HG03571 (cell line): Measurements from ENCODE around the gene MCEMP1.

Experiments
- ATAC-seq: cut with Tn5 transposase; IDR thresholded peaks from one replicate; pipeline ENCODE4 v1.9.1; 2021; ENCODE audit not compliant: unreplicated experiment

The MCEMP1 gene

DNA sequence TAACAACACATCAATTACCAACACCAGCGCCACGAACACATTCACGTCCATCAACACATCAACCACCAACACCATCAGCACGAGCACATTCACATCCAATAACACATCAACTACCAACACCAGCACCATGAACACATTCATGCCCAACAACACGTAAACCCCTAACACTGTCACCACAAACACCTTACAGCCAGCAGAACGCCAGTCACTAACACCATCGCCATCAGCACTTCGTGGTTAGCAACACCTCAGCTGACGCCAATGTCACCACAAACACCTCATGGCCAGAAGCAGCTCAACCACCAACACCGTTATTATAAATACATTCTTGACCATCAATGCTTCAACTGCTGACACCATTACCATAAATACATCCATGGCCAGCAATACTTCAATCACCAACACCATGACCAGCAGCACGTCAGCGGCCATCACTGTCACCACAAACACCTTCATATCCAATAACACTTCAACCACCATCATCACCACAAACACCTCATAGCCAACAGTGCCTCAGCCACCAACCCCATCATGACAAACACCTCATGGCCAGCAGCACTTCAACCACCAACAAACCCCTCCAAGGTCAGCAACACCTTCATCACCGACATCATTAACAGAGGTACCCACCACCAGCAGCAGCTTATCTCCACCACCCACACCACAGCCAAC lies 15.7 kb downstream of the MCEMP1 start:
- no peak for ATAC-seq

GRCh38 chr19:7694499-7694898 lies 17.6 kb downstream of the MCEMP1 start:
- ATAC-seq = no peak

GRCh38 chr19:7697721-7698287 lies 20.9 kb downstream of the MCEMP1 start:
- no peak for ATAC-seq

GRCh38 chr19:7698583-7698982 lies 21.7 kb downstream of the MCEMP1 start:
- ATAC-seq = no peak

GRCh38 chr19:7699003-7699402 lies 22.1 kb downstream of the MCEMP1 start:
- ATAC-seq = no peak

DNA sequence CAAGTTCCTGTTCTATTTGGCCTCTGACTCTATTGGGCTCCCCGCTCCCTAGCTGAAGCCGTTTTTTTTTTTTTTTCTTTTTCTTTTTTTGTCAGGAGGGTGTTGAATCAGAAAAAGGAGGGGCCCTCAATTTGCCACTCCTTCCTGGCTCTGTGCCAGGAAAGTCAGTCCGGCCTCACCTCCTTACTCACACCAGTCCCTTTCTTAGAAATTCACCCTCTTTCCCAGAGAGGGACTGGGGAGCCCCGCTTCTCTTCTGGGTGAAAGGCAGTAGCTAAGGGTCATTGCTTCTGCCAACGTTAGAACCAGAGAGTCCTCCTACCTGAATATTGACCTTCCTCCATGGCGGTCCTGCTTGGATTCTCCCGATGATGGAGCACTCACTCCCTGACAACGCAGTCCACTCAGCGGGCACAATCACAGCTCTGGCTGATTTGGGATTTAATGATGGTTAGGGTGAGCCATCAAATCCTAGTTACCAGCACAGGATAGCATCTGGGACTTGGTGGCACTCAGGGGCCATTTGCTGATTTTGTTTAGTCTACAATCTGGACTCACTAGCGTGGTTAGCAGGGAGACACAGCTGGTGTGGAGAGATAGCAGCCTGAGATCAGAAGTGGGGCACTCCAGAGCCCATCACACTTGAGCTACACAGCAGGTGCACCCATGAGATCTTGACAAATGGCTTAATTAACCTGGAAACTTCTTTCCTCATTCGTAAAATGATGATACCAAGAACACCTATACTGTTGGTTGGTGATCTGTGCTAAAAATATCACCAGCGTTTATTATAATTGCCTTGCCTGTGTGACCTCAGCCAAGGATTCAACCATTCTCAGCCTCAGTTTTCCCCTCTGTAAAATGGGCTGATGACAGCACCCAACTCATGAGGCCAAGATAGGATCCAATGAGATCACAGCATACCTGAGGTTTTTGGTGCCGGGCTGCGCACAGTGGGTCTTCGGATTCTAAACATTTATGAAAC lies 22.8 kb downstream of the MCEMP1 start:
- ATAC-seq = no peak

GRCh38 chr19:7701049-7701653 lies 24.3 kb downstream of the MCEMP1 start:
- no peak for ATAC-seq

GRCh38 chr19:7701654-7702457 lies 25.0 kb downstream of the MCEMP1 start, which contains the start of gene FCER2:
FCER2 (minus strand) TSS chr19:7702131; CDS start chr19:7699760, 2,371 bp downstream.
- ATAC-seq = peak; percentile 44

GRCh38 chr19:7703332-7703731 lies 26.4 kb downstream of the MCEMP1 start:
- ATAC-seq = no peak

GRCh38 chr19:7704280-7705060 lies 27.6 kb downstream of the MCEMP1 start:
- ATAC-seq = no peak

- peak; percentile 39 for ATAC-seq
These were observed 28.7 kb downstream of the MCEMP1 start for GRCh38 chr19:7705387-7706187.

DNA sequence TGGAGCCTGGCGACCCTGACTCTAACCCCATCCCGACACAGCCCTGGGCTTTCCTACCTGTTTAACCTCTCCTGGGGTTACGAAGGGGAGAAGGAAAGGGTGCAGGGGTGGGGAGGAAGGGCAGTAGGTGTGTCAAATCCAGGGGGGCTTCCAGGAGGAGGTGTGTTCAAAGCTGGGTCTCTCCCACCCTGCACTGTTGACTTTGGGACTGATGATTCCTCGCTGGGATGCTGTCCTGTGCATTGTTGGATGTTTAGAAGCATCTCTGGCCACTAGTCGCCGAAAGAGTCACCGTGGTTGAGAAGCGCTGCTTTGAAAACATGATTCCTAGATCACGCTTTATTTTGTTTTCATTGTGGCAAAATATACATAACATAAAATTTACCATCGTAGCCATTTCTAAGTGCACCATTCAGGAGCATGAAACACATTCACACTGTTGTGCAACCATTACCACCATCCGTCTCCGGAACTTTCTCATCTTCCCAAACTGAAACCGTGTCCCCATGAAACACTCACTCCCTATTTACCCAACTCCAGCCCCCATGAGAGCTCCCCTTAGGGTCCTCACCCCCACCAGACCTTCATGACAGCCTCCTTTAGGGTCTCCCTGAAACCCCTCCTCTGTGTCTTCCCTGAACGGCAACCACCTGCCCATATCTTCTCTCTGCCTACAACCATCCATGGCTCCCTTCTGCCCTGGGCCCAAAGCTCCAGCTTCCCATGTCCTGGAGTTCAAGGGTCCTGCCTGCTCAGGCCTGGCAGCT lies 29.5 kb downstream of the MCEMP1 start:
- no peak for ATAC-seq

DNA sequence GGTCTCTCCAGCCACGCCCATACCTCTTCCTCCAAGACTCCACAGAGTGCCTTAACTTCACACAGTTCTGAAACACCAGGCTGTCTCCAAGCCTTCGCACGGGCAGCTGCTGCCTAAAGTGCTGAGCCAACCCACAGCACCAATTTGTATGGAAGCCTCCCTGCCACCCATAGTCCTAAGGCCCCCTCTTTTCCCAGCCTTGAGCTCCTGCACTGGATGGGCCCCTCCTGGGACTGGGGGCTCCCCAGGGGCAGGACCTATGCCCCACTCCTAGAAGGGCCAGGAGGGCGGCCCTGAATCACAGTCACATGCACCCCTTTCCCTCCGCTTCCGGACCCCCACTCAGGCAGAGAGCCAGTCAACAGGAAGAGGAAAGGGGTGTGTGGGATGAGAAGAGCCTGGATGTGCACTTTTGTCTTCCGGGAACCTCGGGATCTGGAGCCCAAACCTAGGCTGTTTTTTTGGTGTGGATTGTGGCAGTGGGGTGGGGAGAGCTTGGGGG lies 30.1 kb downstream of the MCEMP1 start:
- ATAC-seq = no peak

DNA sequence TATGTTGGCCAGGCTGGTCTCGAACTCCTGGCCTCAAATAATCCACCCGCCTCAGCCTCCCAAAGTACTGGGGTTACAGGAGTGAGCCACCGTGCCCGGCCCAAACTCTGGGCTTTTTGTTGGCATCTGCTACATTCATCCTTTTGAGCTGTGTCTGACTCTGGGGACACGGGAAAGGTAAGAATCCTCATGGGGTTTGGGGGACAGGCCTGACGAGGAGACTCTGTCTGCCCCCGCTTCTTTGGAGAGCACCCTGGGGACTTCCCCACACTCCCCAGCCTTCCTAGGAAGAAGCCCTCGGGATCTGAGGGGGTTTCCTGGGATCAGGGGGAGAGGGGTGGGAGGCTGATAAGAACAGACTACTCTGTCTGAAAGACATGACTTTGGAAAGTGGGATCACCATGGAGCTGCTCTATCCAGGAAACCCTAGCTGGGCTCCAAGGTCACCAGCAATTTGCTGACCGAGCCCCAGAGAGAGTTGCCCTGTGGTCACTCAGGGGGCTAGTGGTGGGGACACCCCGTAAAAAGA lies 33.1 kb downstream of the MCEMP1 start:
- ATAC-seq = no peak

- no peak for ATAC-seq
These were observed 33.7 kb downstream of the MCEMP1 start for GRCh38 chr19:7710616-7711015.

GRCh38 chr19:7715671-7716070 lies 38.8 kb downstream of the MCEMP1 start:
- no peak for ATAC-seq

DNA sequence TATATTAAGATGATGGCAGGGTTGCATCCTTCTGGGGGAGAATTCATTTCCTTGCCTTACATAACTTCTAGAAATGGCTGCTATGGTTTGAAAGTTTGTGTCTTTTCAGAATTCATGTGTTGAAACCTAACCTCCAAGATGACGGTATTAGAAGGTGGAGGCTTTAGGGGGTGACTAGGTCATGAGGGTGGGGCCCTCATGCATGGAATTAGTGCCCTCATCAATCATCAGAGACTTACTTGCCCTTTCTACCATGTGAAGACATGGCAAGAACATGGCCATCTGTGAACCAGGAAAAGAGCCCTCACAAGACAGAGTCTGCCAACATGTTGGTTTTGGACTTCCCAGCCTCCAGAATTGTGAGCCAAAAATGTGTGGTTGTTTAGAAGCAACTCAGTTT lies 39.9 kb downstream of the MCEMP1 start:
- no peak for ATAC-seq

GRCh38 chr19:7718668-7719067 lies 41.8 kb downstream of the MCEMP1 start:
- no peak for ATAC-seq
